Stimulated activated CD4-positive, alpha-beta T cell treated with anti-CD3 and anti-CD28 coated beads, Interleukin-1b, Interleukin-23, amount 100 ng/mL, for 48 hours (primary cell): ENCODE results near the gene KLHL4.
"Not testable (repeated sequence)": the region's sequence is repeated elsewhere in the genome, so short reads cannot be mapped to it uniquely, and the experiment has no call there.

Experiments used
- DNase-seq: peaks from one replicate; pipeline ENCODE4 v3.0.0-alpha.2; 2020

KLHL4 gene

GRCh38 chrX:87517571-87518141 is at the start of gene KLHL4:
KLHL4 (plus strand) TSS chrX:87517802; CDS start chrX:87517894, 92 bp downstream.
- no peak for DNase-seq

- DNase-seq: no peak
Measured at GRCh38 chrX:87468941-87469340, 48.7 kb upstream of the KLHL4 start.

- DNase-seq: no peak
Measured at GRCh38 chrX:87475793-87476192, 41.8 kb upstream of the KLHL4 start.

- DNase-seq: not testable (repeated sequence)
Measured at GRCh38 chrX:87478703-87479102, 38.9 kb upstream of the KLHL4 start.

GRCh38 chrX:87489071-87489470 is 28.5 kb upstream of the KLHL4 start:
- no peak for DNase-seq

- no peak for DNase-seq
Measured at GRCh38 chrX:87515836-87516235, 1.8 kb upstream of the KLHL4 start.

- DNase-seq: no peak
Measured at GRCh38 chrX:87516717-87517121, 883 bp upstream of the KLHL4 start.

GRCh38 chrX:87518504-87518903 is 902 bp downstream of the KLHL4 start:
- no peak for DNase-seq

GRCh38 chrX:87525771-87526229 is 8.2 kb downstream of the KLHL4 start:
- no peak for DNase-seq

GRCh38 chrX:87526281-87526680 is 8.7 kb downstream of the KLHL4 start:
- DNase-seq: no peak

- DNase-seq: no peak
Measured at GRCh38 chrX:87528487-87528886, 10.9 kb downstream of the KLHL4 start.

GRCh38 chrX:87571964-87572363 is 54.4 kb downstream of the KLHL4 start:
- DNase-seq: no peak

GRCh38 chrX:87572901-87573300 is 55.3 kb downstream of the KLHL4 start:
- DNase-seq: no peak

GRCh38 chrX:87578978-87579377 is 61.4 kb downstream of the KLHL4 start:
- DNase-seq: no peak

GRCh38 chrX:87580862-87581261 is 63.3 kb downstream of the KLHL4 start:
- no peak for DNase-seq

- DNase-seq: no peak
Measured at GRCh38 chrX:87582453-87582852, 64.9 kb downstream of the KLHL4 start.

- no peak for DNase-seq
Measured at GRCh38 chrX:87583679-87584078, 66.1 kb downstream of the KLHL4 start.

GRCh38 chrX:87616371-87616770 is 98.8 kb downstream of the KLHL4 start:
- DNase-seq: no peak

- DNase-seq: no peak
Measured at GRCh38 chrX:87621697-87622096, 104.1 kb downstream of the KLHL4 start.

GRCh38 chrX:87626996-87627395 is 109.4 kb downstream of the KLHL4 start:
- DNase-seq: no peak

GRCh38 chrX:87634361-87634760 is 116.8 kb downstream of the KLHL4 start:
- DNase-seq: no peak

- no peak for DNase-seq
Measured at GRCh38 chrX:87636533-87636932, 118.9 kb downstream of the KLHL4 start.

GRCh38 chrX:87641439-87641838 is 123.8 kb downstream of the KLHL4 start:
- DNase-seq: not testable (repeated sequence)

GRCh38 chrX:87661761-87662160 is 144.2 kb downstream of the KLHL4 start:
- no peak for DNase-seq

- no peak for DNase-seq
Measured at GRCh38 chrX:87663421-87663820, 145.8 kb downstream of the KLHL4 start.
